ENCODE data around the gene NKRF.

Gene NKRF

GRCh38 chrX:119605464-119606279 lies 552 bp downstream of the NKRF start (continued):
- TF ChIP-seq ZNF132 (tag by site-specific recombination; IDR thresholded peaks at IDR 0.05; ENCODE audit: borderline replicate concordance) (no peak), GLIS2 (tag by site-specific recombination; IDR thresholded peaks at IDR 0.05) (peak; percentile 76), ZBTB17 (tag by site-specific recombination; IDR thresholded peaks at IDR 0.05) (peak; percentile 79), ZFP37 (tag by site-specific recombination; IDR thresholded peaks at IDR 0.05) (peak; percentile 48; the same call in 1 of the 2 replicates), HIC1 (tag by site-specific recombination; IDR thresholded peaks at IDR 0.05) (0 out of 2 replicates have a peak, but pooled peaks have one; percentile 51), ZNF18 (tag by site-specific recombination; IDR thresholded peaks at IDR 0.05) (no peak), SP2 (tag by site-specific recombination; IDR thresholded peaks at IDR 0.05) (peak; percentile 16), KLF9 (tag by site-specific recombination; IDR thresholded peaks at IDR 0.05; ENCODE audit: low read depth) (peak; percentile 23; the same call in 1 of the 2 replicates), ZSCAN23 (tag by site-specific recombination; IDR thresholded peaks at IDR 0.05) (0 out of 2 replicates have a peak, but pooled peaks have one; percentile 13), ZNF2 (tag by site-specific recombination; IDR thresholded peaks at IDR 0.05) (peak; percentile 33), ZNF501 (tag by site-specific recombination; IDR thresholded peaks at IDR 0.05) (peak; percentile 75), ZXDB (tag by site-specific recombination; IDR thresholded peaks at IDR 0.05) (no peak), PATZ1 (tag by site-specific recombination; IDR thresholded peaks at IDR 0.05) (peak; percentile 78), ATF2 (tag by site-specific recombination; IDR thresholded peaks at IDR 0.05; ENCODE audit: low read depth) (no peak), ZNF398 (tag by site-specific recombination; IDR thresholded peaks at IDR 0.05) (peak; percentile 51), KLF16 (tag by site-specific recombination; IDR thresholded peaks at IDR 0.05) (peak; percentile 37; the same call in 1 of the 2 replicates), ZBTB26 (tag by site-specific recombination; optimal IDR thresholded peaks at IDR 0.05) (peak; percentile 58), ZSCAN5A (tag by site-specific recombination; IDR thresholded peaks at IDR 0.05) (0 out of 2 replicates have a peak, but pooled peaks have one; percentile 27), KLF7 (tag by site-specific recombination; IDR thresholded peaks at IDR 0.05; ENCODE audit: borderline replicate concordance) (peak; percentile 31; the same call in 1 of the 2 replicates), OVOL3 (tag by site-specific recombination; IDR thresholded peaks at IDR 0.05) (peak; percentile 44), ZNF350 (tag by site-specific recombination; IDR thresholded peaks at IDR 0.05) (no peak), ZNF555 (tag by site-specific recombination; conservative IDR thresholded peaks at IDR 0.05) (no peak), ZNF561 (tag by site-specific recombination; IDR thresholded peaks at IDR 0.05; ENCODE audit: borderline replicate concordance) (no peak), SCRT2 (tag by site-specific recombination; IDR thresholded peaks at IDR 0.05) (no peak), ZNF140 (tag by site-specific recombination; IDR thresholded peaks at IDR 0.05) (no peak), BCL11B (tag by site-specific recombination; IDR thresholded peaks at IDR 0.05; ENCODE audit: low read depth) (peak; percentile 26; the same call in 1 of the 2 replicates), ZNF571 (tag by site-specific recombination; IDR thresholded peaks at IDR 0.05) (no peak)

All from HEK293 (cell line).